ENCODE data around the gene TCF19.

Gene TCF19

DNA sequence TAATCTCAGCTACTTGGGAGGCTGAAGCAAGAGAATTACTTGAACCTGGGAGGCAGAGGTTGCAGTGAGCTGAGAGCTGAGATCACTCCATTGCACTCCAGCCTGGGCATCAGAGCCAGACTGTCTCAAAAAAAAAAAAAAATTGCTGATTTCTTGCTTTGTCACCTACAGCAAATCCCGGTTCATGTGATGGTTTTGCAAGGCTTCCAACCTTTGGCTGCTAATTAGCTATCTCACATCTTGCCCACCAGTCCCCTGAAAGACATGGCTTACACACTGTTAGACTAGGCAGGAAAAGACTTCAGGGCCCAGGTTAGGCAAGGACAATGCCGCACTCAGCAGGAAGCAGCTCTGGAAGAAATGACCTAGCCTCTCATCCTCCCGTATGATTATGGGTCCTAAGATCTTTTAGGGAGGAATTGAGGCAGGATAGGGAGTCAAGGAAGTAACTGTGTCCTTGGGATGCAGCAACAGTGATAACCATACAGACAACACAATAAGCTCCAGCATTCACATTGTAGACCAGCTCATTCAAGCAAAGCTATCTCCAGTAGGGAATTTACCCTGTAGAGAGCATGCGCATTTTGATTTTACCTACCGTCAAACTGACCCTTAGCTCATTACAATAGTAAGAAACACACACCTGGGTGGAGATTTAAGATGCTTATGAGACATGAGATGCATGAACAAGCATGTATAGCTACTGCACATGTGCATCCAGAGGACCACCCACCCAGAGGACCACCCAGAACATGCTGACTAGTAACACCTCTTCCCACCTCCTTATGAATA lies 52.5 kb downstream of the TCF19 start:
- no peak for DNase-seq

Data from femur (tissue), 1 donor.